OCI-LY1 (cell line): ENCODE results near the gene TMOD2.

ENCODE experiments used
- CTCF ChIP-seq: fragments of 200-600 bp; sonication (generic), shearing (Covaris generic); IDR thresholded peaks from 2 replicates; pipeline ENCODE4 v1.5.1; 2017; ENCODE audit warnings: mild to moderate bottlenecking, antibody characterized with exemption, low read length, moderate library complexity, mixed read lengths
- EZH2 ChIP-seq: fragments of 200-600 bp; sonication (generic), shearing (Covaris generic); IDR thresholded peaks from 2 replicates; pipeline ENCODE4 v1.8.0; 2017; ENCODE audit warnings: borderline replicate concordance, mixed run types, mild to moderate bottlenecking, antibody characterized with exemption, low read length, moderate library complexity, mixed read lengths

GRCh38 chr15:51718746-51719145 lies 32.7 kb upstream of the TMOD2 start:
- TF ChIP-seq CTCF (no peak), EZH2 (no peak)
